H54 (cell line): Measurements from ENCODE around the gene TRAPPC12.

Source experiments
- DNase-seq: peaks from one replicate; pipeline ENCODE4 v3.0.0; 2011; ENCODE audit warnings: low spot score, mixed read lengths; ENCODE audit not compliant: insufficient read length
- FAIRE-seq: peaks from 3 replicates; lab custom pipeline; 2011; peaks lifted over from hg19 to GRCh38; lab: Jason Lieb, UNC
- POLR2A ChIP-seq: IDR thresholded peaks from 2 replicates; pipeline ENCODE4 v1.6.1; 2011; ENCODE audit warnings: low read depth, mild to moderate bottlenecking, low read length

Gene TRAPPC12

GRCh38 chr2:3408781-3409180 is 29.3 kb downstream of the TRAPPC12 start:
- no peak for TF ChIP-seq POLR2A
- no peak for DNase-seq
- no peak for FAIRE-seq

- TF ChIP-seq POLR2A: no peak
- FAIRE-seq (no peak), DNase-seq (no peak)
Measured at GRCh38 chr2:3409627-3410170, 30.2 kb downstream of the TRAPPC12 start.

- FAIRE-seq (no peak), DNase-seq (no peak)
- no peak for TF ChIP-seq POLR2A
Measured at GRCh38 chr2:3411103-3411502, 31.6 kb downstream of the TRAPPC12 start.

DNA sequence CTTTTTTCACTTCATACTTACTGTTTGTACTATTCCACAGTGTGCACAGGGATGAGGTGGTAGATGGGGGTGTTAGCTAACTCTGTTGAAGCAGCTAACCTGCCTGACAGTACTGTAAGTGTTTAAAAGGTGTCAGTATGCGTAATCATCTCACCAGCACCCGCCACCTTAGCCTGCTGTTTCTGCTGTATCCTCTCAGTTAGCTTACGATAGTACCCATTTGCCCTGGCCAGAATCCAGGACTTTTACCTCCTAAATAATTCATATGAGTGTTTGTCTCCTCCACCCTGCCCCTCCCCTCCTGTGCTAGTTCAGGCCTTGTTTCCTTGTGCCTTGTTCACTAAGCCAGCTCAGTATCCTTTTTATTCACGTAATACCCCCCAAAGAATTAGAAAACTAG is 34.2 kb downstream of the TRAPPC12 start:
- no peak for FAIRE-seq
- no peak for TF ChIP-seq POLR2A
- DNase-seq: no peak

DNA sequence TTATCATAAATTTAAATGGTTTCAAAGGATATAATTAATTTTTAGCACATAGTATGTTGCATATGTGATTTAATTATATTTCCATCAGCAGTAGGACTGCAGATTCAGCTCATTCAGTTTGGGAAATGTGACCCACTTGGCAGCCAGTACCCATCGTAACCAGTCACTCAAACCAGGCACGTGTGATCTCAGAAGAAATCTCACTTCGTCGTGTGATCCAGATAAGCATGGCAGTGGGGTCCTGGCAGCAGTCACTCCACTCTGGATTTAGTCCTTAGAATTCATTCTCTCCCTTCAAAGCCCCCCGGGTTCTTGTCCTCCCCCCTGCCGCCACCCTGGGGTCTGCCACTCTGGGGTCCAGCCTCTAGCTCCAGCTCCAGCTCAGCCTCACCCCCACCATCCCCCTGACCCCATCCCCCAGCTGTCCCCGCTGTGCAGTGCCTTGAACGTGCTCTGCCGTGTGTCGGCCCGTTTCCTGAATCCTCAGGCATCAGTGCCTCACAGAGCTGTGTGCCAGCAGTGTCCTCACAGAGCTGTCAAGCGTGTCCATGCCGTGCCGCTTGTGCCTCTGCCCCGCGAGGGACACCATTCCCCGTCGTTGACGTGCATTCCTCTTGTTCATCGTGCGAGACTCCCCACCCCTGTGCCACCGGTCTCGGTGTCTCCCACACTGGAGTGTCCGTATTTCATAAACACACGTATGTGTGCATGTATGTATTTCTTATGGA is 34.8 kb downstream of the TRAPPC12 start:
- DNase-seq: no peak
- TF ChIP-seq POLR2A: no peak
- no peak for FAIRE-seq

- no peak for TF ChIP-seq POLR2A
- DNase-seq: no peak
- no peak for FAIRE-seq
Measured at GRCh38 chr2:3418766-3419404, 39.4 kb downstream of the TRAPPC12 start.

- TF ChIP-seq POLR2A: no peak
- DNase-seq (no peak), FAIRE-seq (no peak)
Measured at GRCh38 chr2:3420076-3420768, 40.7 kb downstream of the TRAPPC12 start.

GRCh38 chr2:3420769-3421397 is 41.4 kb downstream of the TRAPPC12 start:
- TF ChIP-seq POLR2A: no peak
- DNase-seq: no peak
- no peak for FAIRE-seq

GRCh38 chr2:3421580-3421979 is 42.1 kb downstream of the TRAPPC12 start:
- FAIRE-seq: no peak
- no peak for TF ChIP-seq POLR2A
- no peak for DNase-seq

- no peak for TF ChIP-seq POLR2A
- DNase-seq: no peak
- no peak for FAIRE-seq
Measured at GRCh38 chr2:3422161-3422779, 42.8 kb downstream of the TRAPPC12 start.

DNA sequence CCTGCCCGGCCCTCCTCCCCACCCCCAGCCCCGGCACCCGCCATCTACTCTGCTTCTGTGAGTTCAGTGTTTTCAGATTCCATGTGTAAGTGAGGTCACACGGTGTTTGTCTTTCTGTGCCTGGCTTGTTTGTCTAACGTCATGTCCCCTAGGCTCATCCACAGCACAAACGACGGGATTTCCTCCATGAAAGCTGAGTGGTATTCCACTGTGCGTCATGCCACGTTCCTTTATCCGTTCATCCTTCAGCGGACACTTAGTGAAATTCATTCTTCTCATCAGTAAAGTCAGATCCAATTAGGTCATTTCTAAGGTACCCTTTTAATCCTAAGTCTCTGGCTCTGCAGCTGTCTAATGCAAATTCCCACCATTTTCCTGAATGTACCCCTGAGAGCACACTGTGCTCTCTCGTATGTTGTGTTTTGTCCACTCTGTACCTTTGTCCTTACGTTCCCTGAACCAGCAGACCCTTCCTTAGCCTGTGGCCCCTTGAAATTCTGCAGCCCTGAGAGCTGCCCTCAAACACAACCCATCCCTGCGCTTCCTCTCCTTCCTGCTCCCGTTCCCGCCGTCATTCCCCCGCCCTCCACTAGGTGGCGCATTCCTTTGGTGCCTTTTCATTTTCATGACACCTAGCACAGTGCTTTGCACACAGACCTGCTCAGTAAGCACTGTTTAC is 44.1 kb downstream of the TRAPPC12 start:
- no peak for FAIRE-seq
- no peak for TF ChIP-seq POLR2A
- DNase-seq: peak; percentile 67

DNA sequence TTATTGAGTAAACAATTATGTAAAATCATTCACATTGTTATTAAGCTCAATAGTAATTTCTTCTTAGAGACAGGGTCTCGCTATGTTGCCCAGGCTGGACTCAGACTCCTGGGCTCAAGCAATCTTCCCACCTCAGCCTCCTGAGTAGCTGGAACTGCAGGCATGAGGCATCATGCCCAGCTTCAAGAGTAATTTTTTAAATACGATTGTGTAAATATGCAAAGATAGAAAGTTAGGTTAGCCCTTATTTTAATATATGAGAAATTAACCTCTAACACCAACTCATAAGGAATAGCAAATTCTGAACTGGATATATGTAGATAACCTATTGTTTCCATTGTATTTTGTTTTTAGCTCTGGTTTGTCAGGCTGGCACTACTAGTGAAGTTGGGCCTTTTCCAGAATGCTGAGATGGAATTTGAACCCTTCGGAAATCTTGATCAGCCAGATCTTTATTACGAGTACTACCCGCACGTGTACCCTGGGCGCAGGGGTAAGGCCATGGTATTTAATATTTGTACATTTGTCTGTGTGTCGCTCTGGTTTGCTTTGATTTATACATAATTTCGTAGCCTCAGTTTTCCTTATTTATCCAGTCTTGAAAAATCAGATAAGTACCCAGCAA is 44.8 kb downstream of the TRAPPC12 start:
- no peak for TF ChIP-seq POLR2A
- no peak for DNase-seq
- no peak for FAIRE-seq
